Skin epidermis (tissue), 12 donors: Measurements from ENCODE around the gene PIN4.
"Not testable (repeated sequence)": the region's sequence is repeated elsewhere in the genome, so short reads cannot be mapped to it uniquely, and the experiment has no call there.

ENCODE experiments used
- H3K27ac ChIP-seq, 21 experiments: fragments of 200-600 bp; sonication (generic) in 11 of 21; one replicate each; pipeline ENCODE4 v1.5.0; 2020; ENCODE audit warnings: mild to moderate bottlenecking in 3 of 21, inconsistent platforms in 2 of 21, moderate library complexity in 2 of 21
- H3K4me3 ChIP-seq, 7 experiments: fragments of 200-600 bp; sonication (generic) in 2 of 7; one replicate each; pipeline ENCODE4 v1.5.0; 2020; ENCODE audit warnings: inconsistent platforms in 2 of 7, mild to moderate bottlenecking in 2 of 7, moderate library complexity in 1 of 7

The PIN4 gene

GRCh38 chrX:72181178-72182125 lies at the start of gene PIN4:
TSS of gene PIN4 (plus strand) at chrX:72181757. CDS start at chrX:72181786, 29 bp downstream.
- H3K4me3 ChIP-seq: peak within 1 kb of the TSS; percentile 50 to 61 (median 54)
- peak within 1 kb of the TSS in 19 of 21 experiments; percentile 43 to 96 (median 76) for H3K27ac ChIP-seq

- H3K4me3 ChIP-seq: no peak overlapping the region
These were observed 49.1 kb upstream of the PIN4 start for GRCh38 chrX:72132456-72132855.

GRCh38 chrX:72133851-72134546 lies 47.6 kb upstream of the PIN4 start:
- H3K27ac ChIP-seq: no peak overlapping the region
- no peak overlapping the region for H3K4me3 ChIP-seq

More at GRCh38 chrX:72132456-72132855, 49.1 kb upstream of the PIN4 start:
- H3K27ac ChIP-seq: no peak overlapping the region

- H3K4me3 ChIP-seq: no peak overlapping the region
These were observed 43.6 kb upstream of the PIN4 start for GRCh38 chrX:72137846-72138495.

GRCh38 chrX:72139538-72139937 lies 42.0 kb upstream of the PIN4 start:
- H3K4me3 ChIP-seq: no peak overlapping the region
- no peak overlapping the region for H3K27ac ChIP-seq

More at GRCh38 chrX:72137846-72138495, 43.6 kb upstream of the PIN4 start:
- H3K27ac ChIP-seq: no peak overlapping the region

- Histone ChIP-seq H3K27ac (no peak overlapping the region), H3K4me3 (no peak overlapping the region)
These were observed 40.1 kb upstream of the PIN4 start for GRCh38 chrX:72141372-72142004.

GRCh38 chrX:72142094-72142793 lies 39.3 kb upstream of the PIN4 start:
- H3K4me3 ChIP-seq: no peak overlapping the region
- no peak overlapping the region for H3K27ac ChIP-seq

GRCh38 chrX:72142794-72143608 lies 38.6 kb upstream of the PIN4 start:
- no peak overlapping the region for H3K4me3 ChIP-seq
- no peak overlapping the region for H3K27ac ChIP-seq

- Histone ChIP-seq H3K27ac (no peak overlapping the region), H3K4me3 (no peak overlapping the region)
These were observed 38.0 kb upstream of the PIN4 start for GRCh38 chrX:72143609-72143907.

GRCh38 chrX:72145181-72145580 lies 36.4 kb upstream of the PIN4 start:
- H3K4me3 ChIP-seq: no peak overlapping the region
- no peak overlapping the region for H3K27ac ChIP-seq

GRCh38 chrX:72146527-72146926 lies 35.0 kb upstream of the PIN4 start:
- Histone ChIP-seq H3K27ac (no peak overlapping the region), H3K4me3 (no peak overlapping the region)

GRCh38 chrX:72158773-72159172 lies 22.8 kb upstream of the PIN4 start:
- Histone ChIP-seq H3K4me3 (no peak overlapping the region), H3K27ac (no peak overlapping the region)

- Histone ChIP-seq H3K27ac (no peak overlapping the region), H3K4me3 (no peak overlapping the region)
These were observed 21.8 kb upstream of the PIN4 start for GRCh38 chrX:72159769-72160168.

GRCh38 chrX:72165551-72165950 lies 16.0 kb upstream of the PIN4 start:
- H3K27ac ChIP-seq: no peak overlapping the region
- no peak overlapping the region for H3K4me3 ChIP-seq

GRCh38 chrX:72169008-72169728 lies 12.4 kb upstream of the PIN4 start:
- no peak overlapping the region for H3K4me3 ChIP-seq
- peak overlapping the region in 1 of 21 experiments; percentile 21 for H3K27ac ChIP-seq

- H3K27ac ChIP-seq, H3K4me3 ChIP-seq: not testable (repeated sequence)
These were observed 5.3 kb upstream of the PIN4 start for GRCh38 chrX:72176289-72176688.

GRCh38 chrX:72176981-72177380 lies 4.6 kb upstream of the PIN4 start:
- Histone ChIP-seq H3K4me3 (no peak overlapping the region), H3K27ac (no peak overlapping the region)

- H3K27ac ChIP-seq: peak overlapping the region in 16 of 21 experiments; percentile 43 to 96 (median 80)
These were observed 1.0 kb upstream of the PIN4 start for GRCh38 chrX:72180539-72180938.

More at GRCh38 chrX:72180539-72180938, 1.0 kb upstream of the PIN4 start:
- H3K4me3 ChIP-seq: peak overlapping the region in 2 of 7 experiments; percentile 53 to 54
